ENCODE results near the gene SORCS1.

GRCh38 chr10:106577266-106577665, 587.2 kb downstream of the SORCS1 start:
- TF ChIP-seq ARNT (IDR thresholded peaks at IDR 0.05) = no peak
- no peak for TF ChIP-seq FOXM1 (IDR thresholded peaks at IDR 0.05; ENCODE audit: borderline replicate concordance)
- TF ChIP-seq SUZ12 (IDR thresholded peaks at IDR 0.05) = no peak
- no peak for TF ChIP-seq BHLHE40 (IDR thresholded peaks at IDR 0.05; ENCODE audit: borderline replicate concordance)
- TF ChIP-seq ELF4 (IDR thresholded peaks at IDR 0.05) = no peak
- TF ChIP-seq PKNOX1 (IDR thresholded peaks at IDR 0.05) = no peak
- TF ChIP-seq SP1 (IDR thresholded peaks at IDR 0.05) = no peak
- TF ChIP-seq TARDBP (IDR thresholded peaks at IDR 0.05) = no peak
- no peak for TF ChIP-seq CTBP1 (IDR thresholded peaks at IDR 0.05; ENCODE audit: borderline replicate concordance)
- no peak for TF ChIP-seq NFRKB (IDR thresholded peaks at IDR 0.05)

Data from HEK293T (cell line).